Right lobe of liver (tissue), 6 donors: ENCODE results near the gene PAK5. TPM values are rescaled to one million over a fixed set of nuclear protein-coding genes. Genes with fewer than 3 reads are reported as not detected.

Experiments
- ATAC-seq, 4 donors: fragments of 200-7000 bp; cut with Tn5 transposase; one replicate each; pipeline ENCODE4 v1.9.1; 2020; ENCODE audit warnings: mild to moderate bottlenecking in 4 of 4, moderate library complexity in 4 of 4
- DNase-seq, 3 donors: peaks; one replicate each; pipeline ENCODE4 v3.0.0-alpha.2; 2020
- H3K27ac ChIP-seq, 3 donors: fragments of 200-600 bp; one replicate each; pipeline ENCODE4 v1.8.0; 2022
- H3K27me3 ChIP-seq, 2 donors: fragments of 200-600 bp; one replicate each; pipeline ENCODE4 v1.8.0; 2022
- H3K36me3 ChIP-seq, 4 donors: fragments of 200-600 bp; sonication (generic) in 1 of 4; one replicate each; pipeline versions ENCODE4 v1.5.1 to v1.8.0; 2017 to 2022; ENCODE audit warnings: control low read depth in 1 of 4
- H3K4me1 ChIP-seq, 4 donors: fragments of 200-600 bp; sonication (generic) in 1 of 4; one replicate each; pipeline versions ENCODE4 v1.5.1 to v1.8.0; 2017 to 2022; ENCODE audit warnings: control low read depth in 1 of 4
- H3K4me3 ChIP-seq, 3 donors: fragments of 200-600 bp; one replicate each; pipeline ENCODE4 v1.8.0; 2022
- H3K9me3 ChIP-seq, 4 donors: fragments of 200-600 bp; sonication (generic) in 1 of 4; one replicate each; pipeline versions ENCODE4 v1.5.1 to v1.8.0; 2017 to 2022; ENCODE audit warnings: control low read depth in 1 of 4
- POLR2A ChIP-seq: fragments of 450-650 bp; IDR thresholded peaks from one replicate; pipeline ENCODE4 v1.6.1; 2017; ENCODE audit warnings: antibody characterized with exemption, mild to moderate bottlenecking
- WGBS: methylation state at CpG from one replicate; pipeline ENCODE4 v1.1.6; 2018; ENCODE audit warnings: low coverage, low lambda C conversion rate; ENCODE audit not compliant: insufficient coverage; ENCODE audit errors: missing lambda C conversion rate; 5-methylcytosine and 5-hydroxymethylcytosine counted together
- intact Hi-C, 2 donors: fragments of 100-400 bp; cut with DNase I; formaldehyde crosslinking; loops; one replicate each; pipeline versions ENCODE4 v1.11.2 to v1.14.1; 2022
- long read RNA-seq: library from polyadenylated mRNA; unstranded; transcript quantifications from one replicate; pipeline ENCODE4 v2.0.0, GENCODE V29; 2019
- total RNA-seq, 6 experiments: library from RNA; depleted of rRNA in 2 of 6; stranded (reverse); fragments of >200 nt in 2 of 6; fragmentation: NEBNext Ultra II Directional in 3 of 6; extraction: Animal tissue kit (Norgen Biotek cat#: 25700) in 3 of 6; gene quantifications; one replicate each; pipeline versions ENCODE4 v1.1.0 to v1.2.4, GENCODE V29; 2016 to 2023
- TF ChIP-seq, protein P1 (sequence below), 4 donors: fragments of 200-600 bp in 3 of 4; fragments of 450-650 bp in 1 of 4; IDR thresholded peaks; one replicate each; pipeline versions ENCODE4 v1.5.1 to v1.8.0; 2016 to 2022; ENCODE audit warnings: antibody characterized with exemption in 4 of 4, mild to moderate bottlenecking in 2 of 4
- donor health status: DM: no; HTN: yes; CAD: no.
- donor health status: DM: no; HTN: no; CAD: no.
- donor health status: DM: no; HTN: no; CAD: no.
- donor health status: DM: no; HTN: yes; CAD: no.
- donor health status: DM: no; HTN: yes; CAD: no.

The PAK5 gene
- under 1 TPM in 2 of 6 experiments, not detected in 4; 0.05 to 0.07 TPM for total RNA-seq
- long read RNA-seq, result 0 reads

DNA sequence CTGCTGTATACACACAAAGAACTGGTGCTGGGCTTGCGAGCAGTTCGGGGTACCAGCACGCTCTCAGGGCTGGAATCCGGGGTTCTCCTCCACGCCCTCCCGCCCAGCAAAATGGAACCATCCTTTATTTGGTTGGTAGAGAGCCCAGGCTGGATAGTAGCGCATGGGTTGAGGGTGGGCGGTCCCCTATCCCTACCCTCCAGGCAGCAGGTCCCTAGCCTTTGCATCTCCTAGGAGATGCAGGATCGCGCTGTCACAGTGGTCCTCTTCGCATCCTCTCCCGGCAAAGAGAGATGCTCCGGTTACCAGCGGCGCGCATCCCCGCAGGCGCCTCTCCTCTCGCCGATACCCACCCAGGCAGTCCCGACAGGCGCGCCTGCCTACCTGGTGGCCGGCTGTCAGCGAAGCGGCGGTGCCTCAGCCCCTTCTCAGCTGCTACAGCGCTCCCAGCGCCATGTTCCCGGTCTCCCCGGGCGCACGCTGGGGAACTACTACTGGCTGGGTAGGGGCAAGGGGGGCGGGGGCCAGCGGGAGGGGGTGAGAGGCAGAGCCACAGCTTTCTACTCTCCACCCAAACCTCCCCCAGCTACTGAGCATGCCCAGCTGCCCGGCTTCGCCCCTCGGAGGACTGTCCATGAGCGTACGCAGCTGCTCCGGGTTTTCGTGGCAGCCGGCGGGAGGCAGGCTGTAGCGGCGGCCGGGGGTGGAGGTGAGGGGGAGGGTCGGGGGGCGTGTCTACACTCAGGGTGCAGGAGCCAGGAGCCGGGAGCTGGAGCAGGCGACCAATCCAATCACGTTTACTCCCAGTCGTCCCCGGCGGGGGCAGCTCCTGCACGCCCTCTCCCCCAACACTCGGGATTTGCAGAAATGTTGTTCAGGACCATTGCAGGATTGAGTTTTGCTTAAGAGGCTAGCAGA is at the start of gene PAK5:
Gene PAK5 (minus strand): TSS at position 699 of the 918 bp plus-strand sequence. CDS start 194,748 bp downstream, outside the sequence.
- no peak within 1 kb of the TSS for H3K27ac ChIP-seq
- H3K36me3 ChIP-seq, result no peaks in the 10 kb centered on the region
- TF ChIP-seq, protein P1, sequence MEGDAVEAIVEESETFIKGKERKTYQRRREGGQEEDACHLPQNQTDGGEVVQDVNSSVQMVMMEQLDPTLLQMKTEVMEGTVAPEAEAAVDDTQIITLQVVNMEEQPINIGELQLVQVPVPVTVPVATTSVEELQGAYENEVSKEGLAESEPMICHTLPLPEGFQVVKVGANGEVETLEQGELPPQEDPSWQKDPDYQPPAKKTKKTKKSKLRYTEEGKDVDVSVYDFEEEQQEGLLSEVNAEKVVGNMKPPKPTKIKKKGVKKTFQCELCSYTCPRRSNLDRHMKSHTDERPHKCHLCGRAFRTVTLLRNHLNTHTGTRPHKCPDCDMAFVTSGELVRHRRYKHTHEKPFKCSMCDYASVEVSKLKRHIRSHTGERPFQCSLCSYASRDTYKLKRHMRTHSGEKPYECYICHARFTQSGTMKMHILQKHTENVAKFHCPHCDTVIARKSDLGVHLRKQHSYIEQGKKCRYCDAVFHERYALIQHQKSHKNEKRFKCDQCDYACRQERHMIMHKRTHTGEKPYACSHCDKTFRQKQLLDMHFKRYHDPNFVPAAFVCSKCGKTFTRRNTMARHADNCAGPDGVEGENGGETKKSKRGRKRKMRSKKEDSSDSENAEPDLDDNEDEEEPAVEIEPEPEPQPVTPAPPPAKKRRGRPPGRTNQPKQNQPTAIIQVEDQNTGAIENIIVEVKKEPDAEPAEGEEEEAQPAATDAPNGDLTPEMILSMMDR (IDR thresholded peaks at IDR 0.05), result no peak
- no peak for TF ChIP-seq POLR2A
- H3K9me3 ChIP-seq, result no peaks in the 10 kb centered on the region
- WGBS, result 2% methylated on average over 28 of the region's 57 CpGs
- H3K27me3 ChIP-seq, result peaks cover 0 to 10% of the 10 kb centered on the region in 2 donors
- DNase-seq (peak in 1 of 3 donors; percentile 25), ATAC-seq (peak; percentile 22 to 63 (median 48))
- H3K4me3 ChIP-seq, result peak within 1 kb of the TSS in 1 of 3 donors; percentile 1
- intact Hi-C loops, result no loop called here
- H3K4me1 ChIP-seq, result no peaks in the 10 kb centered on the region

DNA sequence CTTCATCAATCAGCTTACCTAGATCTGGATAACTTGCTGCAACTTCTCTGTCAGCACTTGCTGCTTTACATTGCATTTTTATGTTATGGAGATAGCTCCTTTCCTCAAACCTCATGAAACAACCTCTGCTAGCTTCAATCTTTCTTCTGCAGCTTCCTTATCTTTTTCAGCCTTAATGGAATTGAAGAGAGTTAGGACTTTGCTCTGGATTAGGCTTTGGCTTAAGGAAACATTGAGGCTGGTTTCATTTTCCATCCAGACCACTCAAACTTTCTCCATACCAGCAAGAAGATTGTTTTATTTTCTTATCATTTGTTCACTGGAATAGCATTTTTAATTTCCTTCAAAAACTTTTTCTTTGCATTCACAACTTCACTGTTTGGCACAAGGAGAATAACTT is 48.8 kb upstream of the PAK5 start:
- no peaks in the 10 kb centered on the region for H3K36me3 ChIP-seq
- H3K27me3 ChIP-seq, result no peaks in the 10 kb centered on the region
- H3K4me3 ChIP-seq, result no peak overlapping the region
- no peak for DNase-seq
- no peak for ATAC-seq
- H3K9me3 ChIP-seq, result no peaks in the 10 kb centered on the region
- TF ChIP-seq, protein P1 (IDR thresholded peaks at IDR 0.05), result no peak
- TF ChIP-seq POLR2A, result no peak
- intact Hi-C loops, result no loop called here
- H3K4me1 ChIP-seq, result no peaks in the 10 kb centered on the region
- H3K27ac ChIP-seq, result no peak overlapping the region

DNA sequence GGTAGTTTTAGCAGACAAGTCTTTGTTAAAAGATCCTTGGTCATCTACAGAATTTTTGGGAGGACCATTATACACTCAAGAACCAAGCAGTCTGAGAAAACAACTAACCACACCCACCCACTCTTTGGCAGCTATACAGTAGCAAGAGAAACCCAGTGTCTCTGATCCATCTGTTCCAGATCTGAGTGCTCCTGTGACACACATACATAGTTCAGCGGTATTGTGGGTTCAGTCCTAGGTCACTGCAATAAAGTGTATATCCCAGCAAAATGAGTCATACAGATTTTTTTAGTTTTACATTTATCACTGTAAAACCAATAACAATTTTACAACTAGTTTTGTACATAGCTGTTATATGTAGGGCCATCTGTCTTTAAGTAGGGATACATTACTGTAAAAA is 47.4 kb upstream of the PAK5 start:
- TF ChIP-seq, protein P1 (IDR thresholded peaks at IDR 0.05), result no peak
- no peak for TF ChIP-seq POLR2A
- Histone ChIP-seq H3K4me1 (no peaks in the 10 kb centered on the region), H3K27me3 (no peaks in the 10 kb centered on the region), H3K36me3 (no peaks in the 10 kb centered on the region), H3K4me3 (no peak overlapping the region), H3K9me3 (no peaks in the 10 kb centered on the region), H3K27ac (no peak overlapping the region)
- ATAC-seq, result no peak
- 85% methylated on average over 1 of the region's 1 CpG for WGBS
- DNase-seq, result no peak
- intact Hi-C loops, result no loop called here

DNA sequence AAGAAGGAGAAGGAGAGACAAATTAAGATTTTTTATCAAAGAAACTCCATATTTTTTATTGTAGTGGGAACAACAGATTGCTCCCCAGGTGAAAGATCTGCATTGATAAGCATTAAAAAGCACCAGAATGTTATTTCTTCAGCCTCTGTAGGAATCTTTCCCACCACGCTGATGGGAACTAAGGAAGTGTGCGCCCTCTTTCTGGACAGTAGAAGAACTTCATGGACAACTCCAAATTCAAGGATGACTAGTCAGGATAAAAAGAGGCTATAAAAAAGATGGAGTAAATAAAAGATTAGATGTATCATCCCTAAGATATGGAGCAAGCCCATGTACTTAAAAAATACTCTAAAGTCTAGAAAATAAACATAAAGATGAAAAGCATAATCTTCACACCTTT is 45.8 kb upstream of the PAK5 start:
- ATAC-seq, result no peak
- 24% methylated on average over 2 of the region's 2 CpGs for WGBS
- Histone ChIP-seq H3K4me1 (no peaks in the 10 kb centered on the region), H3K9me3 (no peaks in the 10 kb centered on the region), H3K36me3 (no peaks in the 10 kb centered on the region), H3K27me3 (no peaks in the 10 kb centered on the region), H3K4me3 (no peak overlapping the region), H3K27ac (no peak overlapping the region)
- intact Hi-C loops, result no loop called here
- no peak for TF ChIP-seq POLR2A
- TF ChIP-seq, protein P1 (IDR thresholded peaks at IDR 0.05), result no peak
- DNase-seq, result no peak
